Stimulated activated CD4-positive, alpha-beta T cell treated with anti-CD3 and anti-CD28 coated beads, Interleukin-2, amount 100 ng/mL, for 4 hours (primary cell): ENCODE results near the gene MICU1.
"Not testable (repeated sequence)": the region's sequence is repeated elsewhere in the genome, so short reads cannot be mapped to it uniquely, and the experiment has no call there.

Experiments used
- DNase-seq: peaks from one replicate; pipeline ENCODE4 v3.0.0-alpha.2; 2020; ENCODE audit warnings: low read depth

The MICU1 gene

GRCh38 chr10:72386916-72387586 lies 238.8 kb downstream of the MICU1 start:
- no peak for DNase-seq

DNA sequence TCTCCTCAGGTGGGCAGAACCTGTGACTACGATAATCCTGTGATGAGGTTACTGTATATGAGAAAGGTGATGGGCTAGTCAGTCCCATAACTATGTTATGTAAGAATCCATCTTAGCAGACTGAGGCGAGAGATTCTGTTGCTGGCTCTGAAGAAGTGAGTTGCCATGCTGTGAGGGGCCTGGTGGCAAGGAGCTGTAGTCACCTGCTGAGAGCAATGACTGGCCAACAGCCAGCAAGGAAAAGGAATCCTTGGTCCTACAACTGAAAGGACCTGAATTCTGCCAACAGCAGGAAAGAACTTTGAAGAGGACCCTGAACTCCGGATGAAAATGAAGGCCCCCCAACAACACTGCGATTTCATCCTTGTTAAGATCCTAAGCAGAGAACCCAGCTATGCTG lies 240.2 kb downstream of the MICU1 start:
- DNase-seq, result no peak

DNA sequence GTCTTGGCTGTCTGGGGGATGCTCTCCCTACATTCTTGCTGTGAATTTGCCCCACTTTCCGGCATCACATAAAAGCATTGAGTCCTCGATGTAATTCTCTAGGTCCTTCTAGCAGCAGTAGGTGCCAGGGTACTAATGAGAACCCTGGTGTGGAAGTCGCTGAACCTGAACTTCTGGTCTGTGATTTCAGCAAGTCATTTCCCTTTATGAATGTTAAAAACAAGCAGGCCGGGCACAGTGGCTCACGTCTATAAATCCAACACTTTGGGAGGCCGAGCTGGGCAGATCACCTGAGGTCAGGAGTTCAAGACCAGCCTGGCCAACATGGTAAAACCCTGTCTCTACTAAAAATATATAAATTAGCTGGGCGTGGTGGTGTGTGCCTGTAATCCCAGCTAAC lies 240.9 kb downstream of the MICU1 start:
- not testable (repeated sequence) for DNase-seq

DNA sequence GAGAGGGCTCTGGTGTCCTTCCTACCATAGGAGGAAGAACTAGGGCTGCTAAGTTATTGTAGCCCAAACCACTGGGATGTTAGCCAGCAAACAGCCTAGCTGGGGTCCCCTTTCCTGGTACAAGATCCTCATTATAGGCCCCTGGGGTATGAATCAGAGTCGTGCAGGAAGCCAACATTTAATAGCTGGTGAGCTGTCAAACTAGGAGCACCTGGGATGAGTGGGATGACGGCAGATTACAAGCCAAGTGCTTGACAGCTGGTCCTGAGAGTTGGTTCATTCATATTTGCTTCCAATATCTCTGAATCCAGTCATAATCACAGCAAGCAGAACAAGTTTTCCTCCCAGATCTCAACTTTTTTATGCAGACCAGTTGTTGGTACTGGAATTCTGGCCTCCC lies 246.1 kb downstream of the MICU1 start:
- no peak for DNase-seq

- no peak for DNase-seq
These were observed 246.8 kb downstream of the MICU1 start for GRCh38 chr10:72379062-72379461.

GRCh38 chr10:72375585-72375984 lies 250.3 kb downstream of the MICU1 start:
- no peak for DNase-seq

GRCh38 chr10:72375173-72375572 lies 250.7 kb downstream of the MICU1 start:
- DNase-seq, result no peak

GRCh38 chr10:72370201-72370722 lies 255.6 kb downstream of the MICU1 start:
- DNase-seq, result no peak

GRCh38 chr10:72367301-72367960 lies 258.4 kb downstream of the MICU1 start:
- no peak for DNase-seq

DNA sequence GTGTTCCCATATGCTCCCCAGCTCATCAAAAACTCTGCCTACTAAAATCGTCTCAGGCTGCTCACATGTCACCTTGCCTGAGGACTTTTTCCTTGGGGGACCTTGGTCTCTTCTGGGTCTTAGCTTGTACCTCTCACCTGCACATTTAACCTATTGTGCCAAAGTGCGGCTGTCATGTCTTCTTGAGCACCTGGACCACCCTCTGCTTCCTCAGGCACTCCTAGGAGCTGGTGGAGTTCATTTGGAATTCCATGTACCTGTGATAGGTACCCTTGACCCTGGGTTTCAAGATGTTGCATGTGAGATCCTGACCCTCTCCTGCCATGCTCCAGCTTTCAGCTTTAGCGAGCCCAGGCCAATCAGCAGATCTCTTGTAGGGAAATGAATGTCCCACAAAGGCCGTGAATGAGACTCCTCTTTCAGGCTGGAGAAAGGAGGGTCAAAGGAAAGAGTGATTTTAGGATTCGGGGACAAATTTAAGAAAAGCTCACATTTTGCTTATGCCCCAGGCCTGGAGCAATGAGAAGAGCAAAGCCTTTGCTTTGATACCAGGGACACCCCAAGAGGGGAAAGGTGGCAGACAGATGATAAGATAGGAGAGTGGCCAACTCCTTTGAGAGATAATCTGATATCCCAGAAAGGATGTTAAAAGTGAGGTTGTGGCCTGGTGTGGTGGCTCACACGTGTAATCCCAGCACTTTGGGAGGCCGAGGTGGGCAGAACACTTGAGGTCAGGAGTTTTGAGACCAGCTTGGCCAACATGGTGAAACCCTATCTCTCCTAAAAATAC lies 260.6 kb downstream of the MICU1 start:
- DNase-seq, result no peak

DNA sequence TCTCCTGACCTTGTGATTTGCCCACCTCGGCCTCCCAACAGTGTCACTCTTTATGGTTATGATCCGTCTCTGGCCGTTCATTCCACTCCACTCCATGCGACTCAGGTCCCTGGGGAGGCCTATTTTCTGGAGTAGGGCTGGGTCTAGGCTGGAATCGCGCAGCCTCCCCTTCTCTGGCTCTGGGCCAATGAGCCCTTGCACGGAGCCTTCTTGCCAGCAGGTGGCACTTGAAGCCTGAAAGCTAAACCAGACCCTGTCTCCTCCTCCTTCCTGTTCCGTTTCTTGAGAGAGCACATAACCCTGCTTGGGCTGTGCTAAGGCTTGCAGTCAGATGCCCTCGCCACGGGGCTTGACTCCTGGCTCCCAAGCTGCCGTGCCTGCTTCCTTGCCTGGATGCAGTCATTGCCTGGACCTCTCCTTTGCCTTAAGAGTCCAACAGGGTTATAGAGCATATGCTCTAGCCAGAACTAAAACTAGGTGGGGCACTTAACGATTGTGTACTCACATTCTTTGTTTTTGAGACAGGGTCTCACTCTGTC lies 261.6 kb downstream of the MICU1 start:
- peak; percentile 76 for DNase-seq

DNA sequence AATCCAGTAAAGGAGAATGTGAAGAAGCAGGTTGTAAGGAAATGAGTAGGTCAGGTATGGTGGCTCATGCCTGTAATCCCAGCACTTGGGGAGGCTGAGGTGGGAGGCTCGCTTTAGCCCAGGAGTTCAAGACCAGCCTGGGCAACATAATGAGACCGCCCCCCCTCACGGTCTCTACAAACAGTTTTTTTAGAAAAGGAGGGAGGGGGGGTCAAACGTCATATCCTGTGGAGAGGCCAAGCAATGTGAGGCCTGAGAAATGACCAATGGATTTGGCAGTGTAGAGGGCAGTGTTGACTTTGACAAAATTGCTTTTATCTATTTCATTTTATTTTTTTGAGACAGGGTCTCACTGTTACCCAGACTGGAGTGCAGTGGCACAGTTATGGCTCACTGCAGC lies 268.9 kb downstream of the MICU1 start:
- no peak for DNase-seq

DNA sequence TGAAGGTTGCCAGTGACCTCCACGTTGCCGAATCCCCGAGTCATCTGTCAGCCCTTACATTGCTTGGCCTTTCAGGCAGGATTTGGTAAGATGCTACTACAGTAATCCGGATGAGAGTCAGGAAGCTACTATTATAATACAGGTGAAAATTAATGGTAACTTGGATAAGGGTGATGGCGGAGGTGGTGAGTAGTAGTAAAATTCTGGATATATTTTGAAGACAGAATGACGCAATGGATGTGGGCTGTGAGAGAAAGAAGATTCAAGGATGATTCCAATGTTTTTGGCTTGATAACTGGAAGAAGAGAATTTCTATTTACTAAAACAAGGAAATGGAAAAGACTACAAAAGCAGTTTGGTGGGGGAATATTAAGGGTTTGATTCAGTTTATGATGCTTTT lies 269.8 kb downstream of the MICU1 start:
- no peak for DNase-seq

GRCh38 chr10:72355214-72355555 lies 270.7 kb downstream of the MICU1 start:
- DNase-seq, result no peak

DNA sequence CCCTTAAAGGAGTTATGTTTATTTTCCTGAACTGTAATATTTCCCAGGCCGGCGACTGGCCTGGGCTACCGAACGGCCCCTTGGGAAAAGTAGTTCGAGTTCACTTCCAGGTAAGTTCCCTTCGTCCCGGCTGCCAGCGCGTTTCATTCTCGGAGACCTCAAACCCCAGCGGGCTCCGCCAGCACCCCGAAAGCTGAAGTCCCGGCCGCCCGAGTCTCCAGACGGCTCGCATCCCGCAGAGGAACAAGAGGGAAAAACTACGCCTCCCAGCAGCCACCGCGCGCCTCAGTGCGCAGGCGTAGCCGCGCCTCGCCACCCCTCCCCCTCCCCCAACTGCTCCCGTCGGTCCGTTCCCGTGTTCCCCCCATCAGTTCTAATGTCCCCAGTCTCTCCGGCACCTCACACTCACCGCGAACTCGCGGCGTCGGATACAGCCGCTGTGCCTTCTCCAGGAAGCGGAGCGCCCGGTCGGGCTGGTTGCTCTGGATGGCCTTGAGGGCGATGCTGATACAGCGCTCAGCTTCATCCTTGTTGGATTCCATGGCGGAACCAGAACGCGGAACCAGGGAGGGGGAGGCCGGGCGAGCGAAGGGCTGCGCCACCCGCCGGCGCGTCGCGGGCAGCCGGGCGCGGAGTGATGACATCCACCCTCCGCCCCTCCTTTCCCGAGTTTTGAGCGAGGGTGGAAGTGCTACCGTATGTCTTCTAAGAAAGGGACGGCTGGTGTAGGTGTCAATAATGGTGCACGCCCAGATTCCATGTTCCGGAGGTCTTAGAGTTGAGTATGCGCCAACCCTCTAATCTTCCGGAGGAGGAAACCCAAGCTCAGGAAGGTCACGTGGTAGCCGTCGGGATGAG lies 271.3 kb downstream of the MICU1 start, which contains the start of gene DNAJB12:
DNAJB12 (minus strand) TSS at position 564 of the 858 bp plus-strand sequence; CDS start at position 542, 22 bp downstream.
- peak; percentile 84 for DNase-seq

DNA sequence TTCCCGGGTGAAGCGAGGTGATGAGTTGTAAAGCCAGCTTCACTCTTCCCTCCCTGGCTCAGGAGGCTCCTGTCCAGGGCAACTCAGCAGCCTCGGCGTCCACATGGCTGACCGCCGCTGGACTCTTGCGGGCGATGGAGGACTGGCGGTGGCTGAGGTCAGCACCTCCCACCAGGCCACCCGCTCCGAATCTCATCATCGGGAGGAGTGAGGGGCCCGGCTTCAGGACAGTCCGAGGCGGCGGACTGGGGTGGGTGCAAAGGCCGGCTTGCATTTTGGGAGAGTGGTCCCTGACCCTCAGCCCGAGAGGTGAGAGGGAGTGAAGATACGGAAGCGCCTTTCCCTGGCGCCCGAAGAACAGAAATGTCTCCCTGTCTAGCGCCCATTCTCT lies 271.9 kb downstream of the MICU1 start:
- DNase-seq, result no peak

DNA sequence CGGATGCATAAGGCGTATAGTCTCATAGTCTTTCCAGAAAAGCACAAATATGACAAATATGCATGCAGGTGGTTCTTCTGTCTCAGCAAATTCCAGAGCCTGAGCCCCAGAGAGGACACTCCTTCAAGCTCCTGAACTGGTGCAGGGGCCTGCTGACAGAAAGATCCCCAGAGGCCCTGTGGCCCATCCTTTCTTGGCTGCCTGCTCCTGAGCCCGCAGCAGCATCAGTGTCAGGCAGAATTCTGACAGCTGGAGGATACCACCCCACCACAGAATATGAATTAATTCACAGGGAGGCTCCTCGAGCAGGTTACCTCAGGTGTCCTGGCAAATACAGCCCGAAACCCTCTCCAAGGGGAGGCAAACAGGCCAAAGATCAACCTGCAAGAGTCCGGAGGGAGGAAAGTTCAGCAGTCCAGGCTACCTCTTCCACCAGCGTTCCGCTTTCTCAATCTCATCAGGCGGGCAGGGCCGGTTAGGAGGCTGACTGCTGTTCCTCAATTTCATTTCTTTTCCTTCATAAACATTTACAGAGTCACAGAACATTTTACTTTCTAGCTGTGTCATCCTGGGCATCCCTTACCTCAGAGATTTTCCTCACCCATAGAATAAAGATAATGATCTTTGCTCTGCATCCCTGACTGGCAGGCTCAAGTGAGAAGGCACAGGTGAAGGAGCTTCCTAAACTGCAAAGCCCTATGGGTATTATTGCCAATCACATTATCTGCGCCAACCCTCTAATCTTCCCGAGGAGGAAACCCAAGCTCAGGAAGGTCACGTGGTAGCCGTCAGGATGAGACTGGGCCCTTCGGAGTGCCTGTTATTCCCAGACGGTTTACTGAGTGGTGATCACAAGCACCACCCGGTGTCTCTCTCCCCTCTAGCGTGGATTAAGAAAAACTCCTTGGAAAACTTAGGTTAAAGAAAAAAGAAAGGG lies 272.6 kb downstream of the MICU1 start:
- no peak for DNase-seq

GRCh38 chr10:72351479-72351878 lies 274.4 kb downstream of the MICU1 start:
- no peak for DNase-seq

- DNase-seq, result no peak
These were observed 276.4 kb downstream of the MICU1 start for GRCh38 chr10:72349438-72349837.

DNA sequence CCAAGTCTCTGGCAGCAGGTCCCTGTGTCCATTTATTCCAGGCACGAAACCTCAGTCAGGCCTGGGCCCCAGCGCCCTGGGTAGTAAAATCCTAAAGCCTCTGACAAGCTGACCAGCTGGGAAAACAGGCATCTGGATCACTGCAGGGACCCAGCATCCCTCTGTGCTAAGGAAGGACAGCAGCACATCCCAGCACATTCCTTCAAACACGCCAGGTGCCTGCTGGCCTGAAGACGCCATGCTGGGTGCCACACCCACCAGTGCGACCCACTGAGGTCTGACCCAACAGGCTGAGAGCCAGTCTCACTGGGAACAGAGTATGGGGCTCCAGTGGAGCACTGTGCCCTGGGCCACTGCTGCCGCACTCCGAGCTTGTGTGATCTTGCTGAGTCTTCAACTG lies 277.6 kb downstream of the MICU1 start:
- DNase-seq, result no peak

- not testable (repeated sequence) for DNase-seq
These were observed 279.8 kb downstream of the MICU1 start for GRCh38 chr10:72346117-72346516.
